Pancreas (tissue), 10 donors: ENCODE results near the gene AKT1S1. TPM values are rescaled to one million over a fixed set of nuclear protein-coding genes. Genes with fewer than 3 reads are reported as not detected.

Experiments
- ATAC-seq, 4 donors: fragments of 200-7000 bp; cut with Tn5 transposase; one replicate each; pipeline versions ENCODE4 v1.8.0 to v1.9.1; 2020; ENCODE audit warnings: mild to moderate bottlenecking in 4 of 4, moderate library complexity in 4 of 4
- DNase-seq, 6 donors: peaks; one replicate each; pipeline ENCODE4 v3.0.0-alpha.2; 2020
- FAIRE-seq: peaks from 2 replicates; lab custom pipeline; 2012; peaks lifted over from hg19 to GRCh38; lab: Jason Lieb, UNC
- H3K27ac ChIP-seq, 4 donors: fragments of 200-600 bp; sonication (generic); 1 replicate in 3 of 4; 2 replicates in 1 of 4; pipeline versions ENCODE4 v1.5.0 to v1.8.0; 2020
- H3K27me3 ChIP-seq, 4 donors: fragments of 200-600 bp; one replicate each; pipeline ENCODE4 v1.8.0; 2021
- H3K36me3 ChIP-seq, 3 donors: fragments of 200-600 bp; sonication (generic) in 1 of 3; one replicate each; pipeline versions ENCODE4 v1.5.0 to v1.8.0; 2020 to 2021
- H3K4me1 ChIP-seq, 3 donors: fragments of 200-600 bp; one replicate each; pipeline ENCODE4 v1.8.0; 2021
- H3K4me3 ChIP-seq, 4 donors: fragments of 200-600 bp; sonication (generic) in 2 of 4; one replicate each; pipeline versions ENCODE4 v1.5.0 to v1.8.0; 2020 to 2021
- H3K9me3 ChIP-seq, 4 donors: fragments of 200-600 bp; one replicate each; pipeline ENCODE4 v1.8.0; 2021
- CTCF ChIP-seq, 4 donors: fragments of 200-600 bp; sonication (generic) in 3 of 4; IDR thresholded peaks; one replicate each; pipeline versions ENCODE4 v1.5.0 to v1.8.0; 2021; ENCODE audit warnings: antibody characterized with exemption in 4 of 4
- WGBS, 2 donors: extraction: QIAGEN DNeasy Blood & Tissue Kit; methylation state at CpG; one replicate each; pipeline ENCODE4 v1.1.7; 2013; 5-methylcytosine and 5-hydroxymethylcytosine counted together
- intact Hi-C, 3 donors: fragments of 100-400 bp; cut with DNase I; formaldehyde crosslinking; loops; one replicate each; pipeline versions ENCODE4 v1.11.1 to v1.14.2; 2022
- polyA plus RNA-seq, 2 donors: library from polyadenylated mRNA; stranded (reverse); fragments of 200-250 nt; gene quantifications; one replicate each; pipeline ENCODE4 v1.2.3, GENCODE V29; 2013
- total RNA-seq, 6 donors: library from RNA; stranded (reverse); fragmentation: NEBNext Ultra II Directional in 4 of 6; extraction: Animal tissue kit (Norgen Biotek cat#: 25700) in 4 of 6; gene quantifications; one replicate each; pipeline versions ENCODE4 v1.2.1 to v1.2.4, GENCODE V29; 2021 to 2023
- donor health status: healthy with polysubstance abuse.
- donor health status: DM: no; HTN: no; CAD: no; lungs with moderate emphysema.
- donor health status: DM: no; HTN: no; CAD: no.
- donor health status: control.
- donor health status: control.
- donor health status: Bipolar disorder and iron deficiency.
- donor health status: DM: yes; HTN: yes; CAD: no.
- donor health status: DM: no; HTN: no; CAD: no.
- donor health status: DM: no; HTN: no; CAD: no.
- donor health status: DM: yes; HTN: yes; CAD: no.

AKT1S1 gene
- total and polyA plus RNA-seq, 8 donors = 13.8 to 31.1 (median 18.1) TPM

DNA sequence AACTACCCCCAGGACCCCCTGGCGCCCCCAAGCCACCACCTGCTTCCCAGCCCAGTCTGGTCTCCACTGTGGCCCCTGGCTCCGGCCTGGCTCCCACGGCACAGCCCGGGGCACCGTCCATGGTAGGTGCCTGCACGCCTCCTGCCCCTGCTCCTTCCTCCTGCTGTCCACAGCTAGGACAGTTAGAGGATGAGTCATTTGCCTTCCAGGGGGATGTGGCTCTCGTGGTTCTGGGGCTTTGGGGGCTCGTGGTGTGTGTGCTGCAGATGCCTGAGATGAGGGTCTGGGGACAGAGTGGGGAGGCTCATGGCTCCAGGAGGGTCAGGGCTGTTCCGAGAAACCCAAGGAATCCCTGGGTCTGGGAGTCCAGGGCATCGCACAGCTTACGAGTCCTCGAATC, 46.4 kb downstream of the AKT1S1 start:
- Histone ChIP-seq H3K27ac (no peak overlapping the region), H3K27me3 (no peaks in the 10 kb centered on the region), H3K36me3 (peaks cover 0 to 42% (median 21%) of the 10 kb centered on the region in 3 donors), H3K4me1 (no peaks in the 10 kb centered on the region), H3K4me3 (no peak overlapping the region), H3K9me3 (no peaks in the 10 kb centered on the region)
- ATAC-seq (no peak), FAIRE-seq (no peak), DNase-seq (no peak)
- no peak for TF ChIP-seq CTCF (IDR thresholded peaks at IDR 0.05)
- WGBS, 2 donors = 95 to 96% methylated on average over 12 of the region's 12 CpGs
- intact Hi-C loops = no loop called here

DNA sequence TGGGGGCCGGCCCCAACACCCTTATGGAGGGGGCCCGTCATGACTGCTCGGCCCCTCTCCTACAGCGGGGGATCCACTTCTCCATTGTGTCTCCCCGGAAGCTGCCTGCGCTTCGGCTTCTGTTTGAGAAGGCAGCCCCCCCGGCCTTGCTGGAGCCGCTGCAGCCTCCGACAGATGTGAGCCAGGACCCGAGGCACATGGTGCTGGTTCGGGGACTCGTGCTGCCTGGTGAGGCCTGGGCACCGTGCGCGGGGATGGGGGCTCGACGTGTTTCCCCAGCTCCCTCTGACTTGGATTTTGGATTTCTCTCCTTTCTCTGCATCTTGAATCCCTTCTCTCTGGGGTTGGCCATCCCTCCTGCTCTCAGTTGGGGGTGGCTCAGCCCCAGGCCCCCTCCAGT, 47.4 kb downstream of the AKT1S1 start:
- Histone ChIP-seq H3K27me3 (no peaks in the 10 kb centered on the region), H3K27ac (no peak overlapping the region), H3K4me3 (no peak overlapping the region), H3K9me3 (no peaks in the 10 kb centered on the region), H3K4me1 (no peaks in the 10 kb centered on the region), H3K36me3 (peaks cover 0 to 32% (median 12%) of the 10 kb centered on the region in 3 donors)
- ATAC-seq = no peak
- intact Hi-C loops = no loop called here
- FAIRE-seq = no peak
- no peak for DNase-seq
- WGBS, 2 donors = 93 to 97% methylated on average over 18 of the region's 18 CpGs
- TF ChIP-seq CTCF (IDR thresholded peaks at IDR 0.05) = no peak

- no peak for DNase-seq
- Histone ChIP-seq H3K36me3 (peaks cover 0 to 28% (median 7%) of the 10 kb centered on the region in 3 donors), H3K4me1 (no peaks in the 10 kb centered on the region), H3K27me3 (no peaks in the 10 kb centered on the region), H3K9me3 (no peaks in the 10 kb centered on the region), H3K4me3 (no peak overlapping the region), H3K27ac (no peak overlapping the region)
- 93% methylated on average over 8 of the region's 8 CpGs for WGBS, 2 donors
- no peak for ATAC-seq
- no peak for FAIRE-seq
- TF ChIP-seq CTCF (IDR thresholded peaks at IDR 0.05) = no peak
- intact Hi-C loops = no loop called here
These were observed 48.0 kb downstream of the AKT1S1 start for GRCh38 chr19:49829200-49829599.

DNA sequence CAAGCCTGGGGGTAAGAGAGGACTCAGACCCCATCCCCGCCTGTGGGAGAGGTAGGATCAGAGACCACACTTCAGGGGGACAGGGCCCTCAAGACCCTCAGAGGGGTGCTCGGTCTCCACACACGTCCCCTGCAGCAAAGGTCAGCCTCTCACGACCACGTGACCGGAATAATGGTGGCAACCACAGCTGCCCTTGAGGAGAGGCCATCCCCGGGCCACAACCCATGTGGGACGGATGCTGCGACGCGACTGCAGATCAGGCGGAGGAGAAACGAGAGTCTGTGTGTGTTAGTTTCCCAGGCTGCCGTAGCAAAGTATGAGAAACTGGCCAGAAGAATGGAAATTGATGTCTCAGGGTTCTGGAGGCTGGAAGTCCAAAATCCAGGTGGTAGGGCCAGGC, 50.1 kb downstream of the AKT1S1 start:
- DNase-seq = no peak
- 87 to 90% methylated on average over 14 of the region's 14 CpGs for WGBS, 2 donors
- FAIRE-seq = no peak
- Histone ChIP-seq H3K4me3 (no peak overlapping the region), H3K36me3 (peaks cover 0 to 17% (median 3%) of the 10 kb centered on the region in 3 donors), H3K27ac (no peak overlapping the region), H3K27me3 (no peaks in the 10 kb centered on the region), H3K4me1 (no peaks in the 10 kb centered on the region), H3K9me3 (no peaks in the 10 kb centered on the region)
- no peak for ATAC-seq
- TF ChIP-seq CTCF (IDR thresholded peaks at IDR 0.05) = no peak
- intact Hi-C loops = no loop called here

GRCh38 chr19:49824662-49825061, 52.5 kb downstream of the AKT1S1 start:
- no peak overlapping the region for H3K27ac ChIP-seq
- WGBS, 2 donors = 74 to 82% methylated on average over 6 of the region's 6 CpGs
- H3K9me3 ChIP-seq = no peaks in the 10 kb centered on the region
- peaks cover 0 to 13% (median 0%) of the 10 kb centered on the region in 3 donors for H3K36me3 ChIP-seq
- H3K27me3 ChIP-seq = no peaks in the 10 kb centered on the region
- intact Hi-C loops = no loop called here
- H3K4me3 ChIP-seq = no peak overlapping the region
- no peak for ATAC-seq
- no peak for TF ChIP-seq CTCF (IDR thresholded peaks at IDR 0.05)
- H3K4me1 ChIP-seq = peaks cover 11 to 15% (median 14%) of the 10 kb centered on the region in 3 donors
- no peak for DNase-seq
- FAIRE-seq = no peak
